Amniotic stem cell (primary cell): ENCODE data around the gene OR1L1.

Experiments used
- DNase-seq: peaks from one replicate; lab custom pipeline; 2025; lab: John Stamatoyannopoulos, UW

Gene OR1L1, protein sequence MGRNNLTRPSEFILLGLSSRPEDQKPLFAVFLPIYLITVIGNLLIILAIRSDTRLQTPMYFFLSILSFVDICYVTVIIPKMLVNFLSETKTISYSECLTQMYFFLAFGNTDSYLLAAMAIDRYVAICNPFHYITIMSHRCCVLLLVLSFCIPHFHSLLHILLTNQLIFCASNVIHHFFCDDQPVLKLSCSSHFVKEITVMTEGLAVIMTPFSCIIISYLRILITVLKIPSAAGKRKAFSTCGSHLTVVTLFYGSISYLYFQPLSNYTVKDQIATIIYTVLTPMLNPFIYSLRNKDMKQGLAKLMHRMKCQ

DNA sequence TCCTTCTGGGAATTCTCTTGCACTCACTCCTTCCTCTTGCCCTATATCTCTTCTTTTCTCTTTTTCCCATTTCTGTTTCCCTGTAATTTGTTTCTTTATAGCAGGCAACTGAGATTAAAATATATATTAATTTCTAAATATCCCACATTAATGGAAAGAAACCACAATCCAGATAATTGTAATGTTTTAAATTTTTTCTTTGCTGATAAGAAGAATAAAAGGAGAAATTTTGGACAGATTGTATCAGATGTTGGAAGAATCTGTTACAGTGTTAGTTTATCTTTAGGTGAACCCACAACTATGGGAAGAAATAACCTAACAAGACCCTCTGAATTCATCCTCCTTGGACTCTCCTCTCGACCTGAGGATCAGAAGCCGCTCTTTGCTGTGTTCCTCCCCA lies at the start of gene OR1L1:
Gene OR1L1 (plus strand): TSS at position 301 of the 400 bp plus-strand sequence. CDS start 0 bp downstream, at position 301.
- DNase-seq, result no peak

DNA sequence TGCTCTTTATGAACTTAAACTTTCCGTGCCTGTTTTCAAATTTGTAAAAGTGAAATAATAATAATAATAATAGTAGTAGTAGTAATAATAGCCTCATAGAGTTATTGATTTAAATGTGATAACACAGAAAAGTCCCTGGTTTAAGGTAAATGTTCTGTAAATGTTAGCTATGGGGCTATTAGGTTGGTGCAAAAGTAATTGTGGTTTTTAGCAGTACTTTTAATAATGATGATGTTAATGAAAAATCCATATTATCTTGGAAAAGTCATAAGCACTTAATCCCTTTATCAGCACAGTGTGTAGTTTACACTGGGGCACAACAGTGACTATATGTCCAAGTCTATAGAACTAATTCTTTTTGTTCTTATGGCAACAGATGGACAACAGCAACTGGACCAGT lies 47.2 kb upstream of the OR1L1 start, which contains the start of gene OR1Q1:
Gene OR1Q1 (plus strand): TSS at position 377 of the 400 bp plus-strand sequence. CDS start 0 bp downstream, at position 377.
- DNase-seq, result no peak

GRCh38 chr9:122619996-122620395 lies 41.5 kb upstream of the OR1L1 start:
- DNase-seq, result no peak

DNA sequence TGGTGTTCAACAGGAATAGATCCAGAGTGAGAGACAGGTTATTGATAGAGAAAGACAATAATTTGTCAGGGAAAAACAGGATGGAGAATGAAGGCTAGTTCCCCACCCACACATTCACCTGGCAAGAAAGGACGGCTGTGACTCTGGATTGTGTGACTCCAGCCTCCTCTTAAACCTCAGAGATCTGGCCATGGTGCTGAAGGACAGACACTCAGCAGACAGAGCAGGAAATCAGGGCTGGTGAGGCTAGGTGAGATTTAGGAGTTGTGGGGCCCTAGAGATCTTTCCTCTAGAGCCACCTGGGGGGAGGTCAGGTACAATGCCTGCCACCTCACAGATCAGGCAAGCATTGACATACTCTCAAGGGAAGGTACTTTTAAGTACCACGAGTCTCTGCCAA lies 19.3 kb upstream of the OR1L1 start:
- DNase-seq, result no peak

- no peak for DNase-seq
These were observed 5.1 kb upstream of the OR1L1 start for GRCh38 chr9:122656378-122656777.

- no peak for DNase-seq
These were observed 4.0 kb upstream of the OR1L1 start, which contains the start of gene OR1B1 for GRCh38 chr9:122657527-122657926. Gene OR1B1, minus strand, starts transcription at chr9:122657627.

DNA sequence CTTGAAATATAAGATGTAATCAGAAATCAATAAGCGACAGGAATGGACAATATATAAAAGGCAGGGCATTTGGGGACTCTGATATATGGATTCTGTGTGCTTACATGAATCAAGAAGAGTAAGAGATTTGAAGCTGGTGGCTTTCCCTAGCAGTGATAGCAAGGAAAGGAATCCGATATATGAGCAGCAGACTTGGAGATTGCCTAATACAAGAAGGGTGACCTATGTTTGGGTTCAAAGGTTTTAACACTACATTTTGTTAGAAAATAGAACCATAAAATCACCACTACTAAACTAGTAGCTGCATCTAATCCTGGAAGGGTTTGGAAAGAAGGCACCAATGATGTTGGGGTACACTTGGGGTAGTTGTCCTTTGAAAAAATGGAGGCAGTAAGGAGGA lies 11.0 kb downstream of the OR1L1 start:
- DNase-seq, result no peak

DNA sequence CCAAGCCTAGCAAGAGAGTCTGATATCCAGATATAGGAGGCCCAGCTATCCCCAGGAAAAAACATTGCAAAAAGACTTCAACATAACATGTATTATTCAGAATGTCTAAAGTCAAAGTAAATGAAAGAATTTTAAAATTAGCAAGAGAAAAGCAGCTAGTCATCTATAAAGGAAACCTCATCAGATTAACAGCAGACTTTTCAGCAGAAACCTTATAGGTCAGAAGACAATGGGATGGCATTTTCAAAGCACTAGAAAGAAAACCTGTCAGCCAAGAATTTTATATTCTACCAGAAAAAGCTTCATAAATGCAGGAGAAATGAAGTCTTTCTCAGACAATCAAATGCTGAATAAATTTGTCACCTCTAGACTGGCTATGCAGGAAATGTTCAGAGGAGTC lies 23.3 kb downstream of the OR1L1 start:
- DNase-seq, result no peak

GRCh38 chr9:122695696-122696095 lies 34.2 kb downstream of the OR1L1 start:
- no peak for DNase-seq
